ENCODE results near the gene CNTN5. TPM values are rescaled to one million over a fixed set of nuclear protein-coding genes. Genes with fewer than 3 reads are reported as not detected.

The CNTN5 gene
- total and polyA plus RNA-seq, 2 donors (not counting 1 experiment from before 2014, with no cell fraction given): 0.17 TPM; not detected in 1

DNA sequence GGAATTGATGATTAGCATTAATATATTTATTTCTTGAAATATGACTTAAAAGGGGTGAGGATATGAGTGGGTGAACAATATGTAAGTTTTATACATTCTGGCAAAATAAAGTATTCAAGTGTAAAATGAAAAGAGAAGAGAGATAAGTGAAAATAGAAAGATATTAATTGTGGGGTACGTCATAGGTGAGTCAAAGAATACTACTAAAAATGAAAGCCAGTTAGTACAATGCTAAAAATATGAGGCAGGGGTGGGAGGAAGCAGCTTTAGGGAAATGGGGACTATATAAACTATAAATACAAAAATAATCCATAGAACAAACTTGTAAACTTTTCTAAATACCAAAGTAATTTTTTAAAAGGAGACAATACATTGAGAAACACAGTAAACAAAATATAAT is 661.4 kb downstream of the CNTN5 start:
- Histone ChIP-seq H3K4me2 (ENCODE audit: extremely low read depth, insufficient read depth, low read length) (no peak overlapping the region), H3K4me1 (ENCODE audit: control insufficient read depth, extremely low read depth, insufficient read depth, low read length) (no peaks in the 10 kb centered on the region), H3K4me3 (replicated peaks in 1 of 4; ENCODE audit: control extremely low read depth in 1 of 4, insufficient read depth in 1 of 4, low read depth in 3 of 4, low read length in 4 of 4) (no peak overlapping the region), H3K27ac (ENCODE audit: insufficient read depth, low read length) (no peak overlapping the region), H2AFZ (ENCODE audit: low read length) (no peak overlapping the region), H3K27me3 (ENCODE audit: control insufficient read depth, insufficient read depth, low read length) (no peaks in the 10 kb centered on the region), H3K79me2 (ENCODE audit: control insufficient read depth, insufficient read depth, low read length) (no peaks in the 10 kb centered on the region), H3K9me3 (ENCODE audit: control insufficient read depth, insufficient read depth, low read depth, low read length) (no peaks in the 10 kb centered on the region), H3K36me3 (ENCODE audit: control insufficient read depth, insufficient read depth, low read length) (no peaks in the 10 kb centered on the region), H4K20me1 (ENCODE audit: control insufficient read depth, extremely low read depth, insufficient read depth, low read length) (no peaks in the 10 kb centered on the region), H3K9ac (ENCODE audit: insufficient read depth, low read length) (no peak overlapping the region)
- DNase-seq (ENCODE audit: low read depth in 2 of 2): no peak
- TF ChIP-seq, protein P1, sequence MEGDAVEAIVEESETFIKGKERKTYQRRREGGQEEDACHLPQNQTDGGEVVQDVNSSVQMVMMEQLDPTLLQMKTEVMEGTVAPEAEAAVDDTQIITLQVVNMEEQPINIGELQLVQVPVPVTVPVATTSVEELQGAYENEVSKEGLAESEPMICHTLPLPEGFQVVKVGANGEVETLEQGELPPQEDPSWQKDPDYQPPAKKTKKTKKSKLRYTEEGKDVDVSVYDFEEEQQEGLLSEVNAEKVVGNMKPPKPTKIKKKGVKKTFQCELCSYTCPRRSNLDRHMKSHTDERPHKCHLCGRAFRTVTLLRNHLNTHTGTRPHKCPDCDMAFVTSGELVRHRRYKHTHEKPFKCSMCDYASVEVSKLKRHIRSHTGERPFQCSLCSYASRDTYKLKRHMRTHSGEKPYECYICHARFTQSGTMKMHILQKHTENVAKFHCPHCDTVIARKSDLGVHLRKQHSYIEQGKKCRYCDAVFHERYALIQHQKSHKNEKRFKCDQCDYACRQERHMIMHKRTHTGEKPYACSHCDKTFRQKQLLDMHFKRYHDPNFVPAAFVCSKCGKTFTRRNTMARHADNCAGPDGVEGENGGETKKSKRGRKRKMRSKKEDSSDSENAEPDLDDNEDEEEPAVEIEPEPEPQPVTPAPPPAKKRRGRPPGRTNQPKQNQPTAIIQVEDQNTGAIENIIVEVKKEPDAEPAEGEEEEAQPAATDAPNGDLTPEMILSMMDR (conservative IDR thresholded peaks at IDR 0.05 in 1 of 2, IDR thresholded peaks at IDR 0.05 in 1 of 2; ENCODE audit: low read depth in 1 of 2, low read length in 2 of 2): no peak
- TF ChIP-seq EZH2 (IDR thresholded peaks at IDR 0.05; ENCODE audit: low read length, missing control alignments): no peak

DNA sequence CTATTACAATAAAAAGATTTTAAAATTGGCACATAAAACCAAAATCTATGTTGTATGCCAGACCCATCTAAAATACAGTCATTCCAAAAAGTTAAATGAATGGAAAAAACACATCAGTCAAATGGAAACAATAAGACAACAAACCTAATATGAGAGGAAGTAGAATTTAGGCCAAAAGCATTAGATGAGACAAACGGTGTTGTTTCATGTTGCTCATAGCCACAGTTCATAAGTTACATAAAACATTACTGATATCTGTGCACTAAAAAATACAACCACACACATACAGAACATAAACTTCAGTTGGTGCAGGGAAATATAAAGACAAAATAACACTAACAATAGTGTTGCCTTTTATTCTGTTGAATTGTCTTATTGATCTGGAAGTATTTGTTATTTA is 661.9 kb downstream of the CNTN5 start:
- H3K9me3 ChIP-seq (ENCODE audit: control insufficient read depth, insufficient read depth, low read depth, low read length): no peaks in the 10 kb centered on the region
- no peak overlapping the region for H3K4me2 ChIP-seq (ENCODE audit: extremely low read depth, insufficient read depth, low read length)
- no peaks in the 10 kb centered on the region for H3K36me3 ChIP-seq (ENCODE audit: control insufficient read depth, insufficient read depth, low read length)
- no peaks in the 10 kb centered on the region for H3K27me3 ChIP-seq (ENCODE audit: control insufficient read depth, insufficient read depth, low read length)
- no peak overlapping the region for H3K4me3 ChIP-seq (replicated peaks in 1 of 4; ENCODE audit: control extremely low read depth in 1 of 4, insufficient read depth in 1 of 4, low read depth in 3 of 4, low read length in 4 of 4)
- H3K9ac ChIP-seq (ENCODE audit: insufficient read depth, low read length): no peak overlapping the region
- no peaks in the 10 kb centered on the region for H3K4me1 ChIP-seq (ENCODE audit: control insufficient read depth, extremely low read depth, insufficient read depth, low read length)
- H4K20me1 ChIP-seq (ENCODE audit: control insufficient read depth, extremely low read depth, insufficient read depth, low read length): no peaks in the 10 kb centered on the region
- no peaks in the 10 kb centered on the region for H3K79me2 ChIP-seq (ENCODE audit: control insufficient read depth, insufficient read depth, low read length)
- DNase-seq (ENCODE audit: low read depth in 2 of 2): no peak
- no peak for TF ChIP-seq EZH2 (IDR thresholded peaks at IDR 0.05; ENCODE audit: low read length, missing control alignments)
- no peak overlapping the region for H2AFZ ChIP-seq (ENCODE audit: low read length)
- no peak overlapping the region for H3K27ac ChIP-seq (ENCODE audit: insufficient read depth, low read length)

DNA sequence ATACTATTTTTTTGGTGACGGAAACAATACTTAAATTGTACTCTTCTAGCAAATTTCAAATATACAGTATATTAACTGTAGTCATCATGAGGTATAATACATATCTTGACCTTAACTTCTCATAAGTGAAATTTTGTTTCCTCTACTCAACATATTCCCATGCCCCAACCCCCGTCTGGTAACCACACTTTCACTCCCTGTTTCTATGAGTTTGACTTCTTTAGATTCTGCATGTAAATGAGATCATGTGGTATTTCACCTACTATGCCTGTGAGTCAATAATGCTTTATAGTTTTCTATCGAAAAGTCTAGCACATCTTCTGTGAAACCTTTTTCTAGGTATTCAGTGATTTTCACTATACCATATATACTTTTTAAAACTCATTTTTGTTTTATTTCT is 663.2 kb downstream of the CNTN5 start:
- Histone ChIP-seq H3K9ac (ENCODE audit: insufficient read depth, low read length) (no peak overlapping the region), H3K4me2 (ENCODE audit: extremely low read depth, insufficient read depth, low read length) (no peak overlapping the region), H3K36me3 (ENCODE audit: control insufficient read depth, insufficient read depth, low read length) (no peaks in the 10 kb centered on the region), H4K20me1 (ENCODE audit: control insufficient read depth, extremely low read depth, insufficient read depth, low read length) (no peaks in the 10 kb centered on the region), H3K27ac (ENCODE audit: insufficient read depth, low read length) (no peak overlapping the region), H2AFZ (ENCODE audit: low read length) (no peak overlapping the region), H3K4me3 (replicated peaks in 1 of 4; ENCODE audit: control extremely low read depth in 1 of 4, insufficient read depth in 1 of 4, low read depth in 3 of 4, low read length in 4 of 4) (no peak overlapping the region), H3K79me2 (ENCODE audit: control insufficient read depth, insufficient read depth, low read length) (no peaks in the 10 kb centered on the region), H3K9me3 (ENCODE audit: control insufficient read depth, insufficient read depth, low read depth, low read length) (no peaks in the 10 kb centered on the region), H3K4me1 (ENCODE audit: control insufficient read depth, extremely low read depth, insufficient read depth, low read length) (no peaks in the 10 kb centered on the region), H3K27me3 (ENCODE audit: control insufficient read depth, insufficient read depth, low read length) (no peaks in the 10 kb centered on the region)
- TF ChIP-seq EZH2 (IDR thresholded peaks at IDR 0.05; ENCODE audit: low read length, missing control alignments): no peak
- DNase-seq (ENCODE audit: low read depth in 2 of 2): no peak

DNA sequence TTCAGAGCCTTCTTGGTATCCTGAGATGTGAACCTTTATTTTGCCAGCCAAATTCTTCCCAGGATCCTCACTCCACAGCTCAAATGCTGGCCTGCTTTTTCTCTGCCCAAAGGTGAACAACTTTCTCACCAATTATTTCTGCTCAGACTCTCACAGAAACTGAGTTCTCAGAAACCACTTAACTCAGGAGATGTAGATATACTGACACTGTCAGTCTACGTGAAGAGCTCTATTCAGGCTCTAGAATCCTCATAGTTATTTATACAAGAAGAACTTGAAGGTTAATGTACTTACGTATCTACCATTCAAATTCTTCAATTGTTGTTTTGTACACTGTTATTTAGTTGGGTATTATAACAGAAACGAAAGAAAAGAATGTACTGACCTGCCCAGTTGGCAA is 666.1 kb downstream of the CNTN5 start:
- H2AFZ ChIP-seq (ENCODE audit: low read length): no peak overlapping the region
- H3K79me2 ChIP-seq (ENCODE audit: control insufficient read depth, insufficient read depth, low read length): no peaks in the 10 kb centered on the region
- no peak overlapping the region for H3K9ac ChIP-seq (ENCODE audit: insufficient read depth, low read length)
- no peak overlapping the region for H3K27ac ChIP-seq (ENCODE audit: insufficient read depth, low read length)
- H3K36me3 ChIP-seq (ENCODE audit: control insufficient read depth, insufficient read depth, low read length): no peaks in the 10 kb centered on the region
- H3K4me1 ChIP-seq (ENCODE audit: control insufficient read depth, extremely low read depth, insufficient read depth, low read length): no peaks in the 10 kb centered on the region
- no peak overlapping the region for H3K4me3 ChIP-seq (replicated peaks in 1 of 4; ENCODE audit: control extremely low read depth in 1 of 4, insufficient read depth in 1 of 4, low read depth in 3 of 4, low read length in 4 of 4)
- no peaks in the 10 kb centered on the region for H3K27me3 ChIP-seq (ENCODE audit: control insufficient read depth, insufficient read depth, low read length)
- no peak for DNase-seq (ENCODE audit: low read depth in 2 of 2)
- TF ChIP-seq, protein P1 (conservative IDR thresholded peaks at IDR 0.05 in 1 of 2, IDR thresholded peaks at IDR 0.05 in 1 of 2; ENCODE audit: low read depth in 1 of 2, low read length in 2 of 2): no peak
- no peak for TF ChIP-seq EZH2 (IDR thresholded peaks at IDR 0.05; ENCODE audit: low read length, missing control alignments)
- H3K4me2 ChIP-seq (ENCODE audit: extremely low read depth, insufficient read depth, low read length): no peak overlapping the region
- no peaks in the 10 kb centered on the region for H4K20me1 ChIP-seq (ENCODE audit: control insufficient read depth, extremely low read depth, insufficient read depth, low read length)
- no peaks in the 10 kb centered on the region for H3K9me3 ChIP-seq (ENCODE audit: control insufficient read depth, insufficient read depth, low read depth, low read length)
